GM23248 (cell line): ENCODE data around the gene NEXMIF.

Experiments used
- EZH2 ChIP-seq: fragments of 200-600 bp; sonication (generic); IDR thresholded peaks from 2 replicates; pipeline ENCODE4 v1.6.1; 2018; ENCODE audit warnings: antibody characterized with exemption, mild to moderate bottlenecking; ENCODE audit not compliant: insufficient read depth, poor library complexity, severe bottlenecking
- EZH2phosphoT487 ChIP-seq: fragments of 200-600 bp; sonication (generic); IDR thresholded peaks from 2 replicates; pipeline ENCODE4 v1.6.1; 2018; ENCODE audit warnings: antibody characterized with exemption, moderate library complexity, mild to moderate bottlenecking, low read depth; ENCODE audit not compliant: insufficient read depth

GRCh38 chrX:74781507-74782034, 143.7 kb downstream of the NEXMIF start:
- TF ChIP-seq EZH2phosphoT487 (no peak), EZH2 (no peak)
